ENCODE measurements around the gene PTPRM. TPM values are rescaled to one million over a fixed set of nuclear protein-coding genes. Genes with fewer than 3 reads are reported as not detected.

Gene PTPRM
- total RNA-seq, 1 donor from 2014 or later = 13.9 TPM

- DNase-seq (ENCODE audit: low spot score) = no peak
- Mint-ChIP-seq H3K9me3 (peaks cover 11% of the 10 kb centered on the region), H3K27ac (no peak overlapping the region), H3K27me3 (ENCODE audit: insufficient read depth, low read depth) (no peaks in the 10 kb centered on the region), H3K36me3 (peaks cover 12% of the 10 kb centered on the region), H3K4me3 (no peak overlapping the region), H3K4me1 (peaks cover 29% of the 10 kb centered on the region)
- Histone ChIP-seq H3K4me2 (no peak overlapping the region), H3K79me2 (ENCODE audit: low read depth) (no peaks in the 10 kb centered on the region), H3K4me3 (no peak overlapping the region), H2AFZ (replicated peaks) (no peak overlapping the region), H4K20me1 (ENCODE audit: low read depth) (no peaks in the 10 kb centered on the region), H3F3A (ENCODE audit: low read depth) (peaks cover 2% of the 10 kb centered on the region), H3K27me3 (no peaks in the 10 kb centered on the region), H3K36me3 (no peaks in the 10 kb centered on the region), H3K9ac (no peak overlapping the region), H3K4me1 (peaks cover 15% of the 10 kb centered on the region), H3K27ac (no peak overlapping the region), H3K9me3 (ENCODE audit: low read depth) (no peaks in the 10 kb centered on the region)
- TF ChIP-seq CTCF (IDR thresholded peaks at IDR 0.05) (no peak), EZH2 (IDR thresholded peaks at IDR 0.05) (no peak), EZH2phosphoT487 (IDR thresholded peaks at IDR 0.05) (no peak)
These were observed 30.4 kb downstream of the PTPRM start for GRCh38 chr18:7597500-7597899.

DNA sequence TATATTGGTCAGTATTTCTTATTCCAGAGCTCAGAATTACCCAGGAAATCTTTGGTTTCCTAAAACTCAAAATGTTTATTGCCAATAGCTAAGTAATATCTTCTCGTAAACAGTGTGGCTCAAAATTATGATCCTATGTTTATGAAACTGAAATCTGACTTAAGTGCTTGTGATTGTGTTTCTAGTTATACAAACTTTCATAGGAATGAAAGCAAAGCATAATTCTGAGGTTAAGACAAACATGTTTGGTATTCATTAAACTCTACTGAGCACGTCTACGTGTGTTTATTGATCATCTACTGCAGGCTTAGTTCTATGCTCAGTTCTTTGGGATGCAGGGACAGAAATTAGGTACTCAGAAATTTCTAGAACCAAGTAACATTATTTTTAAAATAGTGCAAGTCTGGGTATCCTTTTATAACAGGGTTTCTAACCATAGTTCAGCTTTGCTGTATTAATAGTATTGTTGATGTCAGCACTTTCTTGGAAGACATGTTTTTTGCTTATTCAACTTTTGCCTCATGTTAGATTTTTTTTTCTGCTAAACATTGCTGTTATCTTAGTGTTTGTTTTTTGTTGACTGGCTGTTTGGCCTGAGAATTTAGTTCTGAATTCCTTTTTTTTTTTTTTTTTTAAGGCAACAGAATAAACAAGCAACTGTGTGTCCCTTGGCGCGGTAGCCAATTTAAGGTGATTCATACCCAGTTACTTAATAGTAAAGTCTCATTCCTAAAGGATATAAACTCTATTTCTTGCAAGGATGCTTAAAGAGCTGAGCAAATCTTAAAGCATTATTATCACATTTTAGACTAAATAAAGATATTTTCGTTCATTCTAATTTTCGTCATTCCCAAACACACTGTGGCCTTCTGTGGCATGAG lies 31.3 kb downstream of the PTPRM start:
- Histone ChIP-seq H3K79me2 (ENCODE audit: low read depth) (no peaks in the 10 kb centered on the region), H3K27me3 (no peaks in the 10 kb centered on the region), H3K9me3 (ENCODE audit: low read depth) (no peaks in the 10 kb centered on the region), H3K27ac (no peak overlapping the region), H3K9ac (no peak overlapping the region), H2AFZ (replicated peaks) (no peak overlapping the region), H3K36me3 (no peaks in the 10 kb centered on the region), H3K4me2 (no peak overlapping the region), H4K20me1 (ENCODE audit: low read depth) (peaks cover 3% of the 10 kb centered on the region), H3K4me3 (no peak overlapping the region), H3F3A (ENCODE audit: low read depth) (peaks cover 11% of the 10 kb centered on the region), H3K4me1 (peaks cover 15% of the 10 kb centered on the region)
- DNase-seq (ENCODE audit: low spot score) = no peak
- H3K4me3 Mint-ChIP-seq = no peak overlapping the region
- H3K27ac Mint-ChIP-seq = no peak overlapping the region
- TF ChIP-seq EZH2 (IDR thresholded peaks at IDR 0.05) = no peak
- TF ChIP-seq CTCF (IDR thresholded peaks at IDR 0.05) = no peak
- no peak for TF ChIP-seq EZH2phosphoT487 (IDR thresholded peaks at IDR 0.05)
- peaks cover 11% of the 10 kb centered on the region for H3K9me3 Mint-ChIP-seq
- no peaks in the 10 kb centered on the region for H3K27me3 Mint-ChIP-seq (ENCODE audit: insufficient read depth, low read depth)
- H3K36me3 Mint-ChIP-seq = peaks cover 12% of the 10 kb centered on the region
- H3K4me1 Mint-ChIP-seq = peaks cover 26% of the 10 kb centered on the region

DNA sequence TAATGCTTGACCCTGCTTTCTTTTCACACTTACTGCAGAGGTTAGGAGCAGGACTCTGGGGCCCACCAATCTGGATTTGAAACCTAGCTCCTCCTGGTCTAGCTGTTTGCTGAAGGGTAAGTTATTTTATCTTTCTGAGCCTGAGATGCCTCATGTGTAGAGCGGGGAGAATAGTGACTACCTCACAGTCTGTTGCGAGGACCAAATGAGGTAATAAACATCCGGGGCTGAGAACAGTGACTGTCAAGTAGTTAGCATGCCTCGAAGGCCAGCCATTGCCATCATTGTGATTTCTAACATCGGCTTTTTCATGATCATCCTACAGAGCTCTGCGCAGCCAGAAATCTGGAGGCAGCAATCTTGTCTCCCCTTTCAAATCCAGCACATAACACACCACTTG lies 32.9 kb downstream of the PTPRM start:
- Mint-ChIP-seq H3K9me3 (peaks cover 11% of the 10 kb centered on the region), H3K27me3 (ENCODE audit: insufficient read depth, low read depth) (peaks cover 2% of the 10 kb centered on the region), H3K4me3 (no peak overlapping the region), H3K36me3 (peaks cover 12% of the 10 kb centered on the region), H3K4me1 (peaks cover 34% of the 10 kb centered on the region), H3K27ac (peak overlapping the region; percentile 35)
- Histone ChIP-seq H3K79me2 (ENCODE audit: low read depth) (no peaks in the 10 kb centered on the region), H3K4me1 (peaks cover 26% of the 10 kb centered on the region), H3K36me3 (no peaks in the 10 kb centered on the region), H3K4me3 (no peak overlapping the region), H2AFZ (replicated peaks) (no peak overlapping the region), H3K9me3 (ENCODE audit: low read depth) (no peaks in the 10 kb centered on the region), H3K27me3 (no peaks in the 10 kb centered on the region), H3K4me2 (no peak overlapping the region), H3F3A (ENCODE audit: low read depth) (peaks cover 24% of the 10 kb centered on the region), H4K20me1 (ENCODE audit: low read depth) (peaks cover 4% of the 10 kb centered on the region), H3K9ac (no peak overlapping the region), H3K27ac (no peak overlapping the region)
- no peak for TF ChIP-seq EZH2 (IDR thresholded peaks at IDR 0.05)
- no peak for TF ChIP-seq CTCF (IDR thresholded peaks at IDR 0.05)
- no peak for TF ChIP-seq EZH2phosphoT487 (IDR thresholded peaks at IDR 0.05)
- no peak for DNase-seq (ENCODE audit: low spot score)

Measured in neural progenitor cell (in vitro differentiated cells).